H1 (cell line): ENCODE data around the gene OR11A1.

Experiments used
- CEBPB ChIP-seq: IDR thresholded peaks from 2 replicates; pipeline ENCODE4 v1.6.1; 2012; ENCODE audit warnings: low read depth, low read length
- CHD1 ChIP-seq: IDR thresholded peaks from 2 replicates; pipeline ENCODE4 v1.6.1; 2012; ENCODE audit warnings: low read depth, low read length, improper control_type of control experiment
- CREB1 ChIP-seq: IDR thresholded peaks from 2 replicates; pipeline ENCODE4 v1.6.1; 2012; ENCODE audit warnings: inconsistent platforms
- CTCF ChIP-seq, 3 experiments: IDR thresholded peaks; 1 replicate in 2 of 3; 2 replicates in 1 of 3; pipeline versions ENCODE4 v1.5.1 to v1.6.1; 2011; ENCODE audit warnings: low read length in 3 of 3, mild to moderate bottlenecking in 3 of 3, inconsistent platforms in 2 of 3, low read depth in 1 of 3, moderate library complexity in 1 of 3; ENCODE audit not compliant: insufficient read depth in 1 of 3; ENCODE audit errors: control extremely low read depth in 1 of 3
- EZH2 ChIP-seq: fragments of 200-600 bp; sonication (generic); IDR thresholded peaks from 2 replicates; pipeline ENCODE4 v1.7.1; 2012; ENCODE audit warnings: low read depth, mild to moderate bottlenecking, moderate library complexity, low read length, inconsistent platforms; ENCODE audit not compliant: severe bottlenecking
- POLR2AphosphoS5 ChIP-seq: IDR thresholded peaks from 2 replicates; pipeline ENCODE4 v1.6.1; 2011; ENCODE audit warnings: low read depth, low read length
- SIN3A ChIP-seq, 2 experiments: IDR thresholded peaks in 1 of 2; conservative IDR thresholded peaks in 1 of 2; 2 replicates each; pipeline ENCODE4 v1.6.1; 2011 to 2012; ENCODE audit warnings: low read length in 2 of 2, improper control_type of control experiment in 1 of 2, low read depth in 1 of 2, mild to moderate bottlenecking in 1 of 2
- SUZ12 ChIP-seq: fragments of 200-600 bp; sonication (generic); IDR thresholded peaks from 2 replicates; pipeline ENCODE4 v1.6.1; 2012; ENCODE audit warnings: mild to moderate bottlenecking, inconsistent platforms, low read length, moderate library complexity, mixed read lengths
- USF2 ChIP-seq: IDR thresholded peaks from 2 replicates; pipeline ENCODE4 v1.6.1; 2011; ENCODE audit warnings: low read length, improper control_type of control experiment
- YY1 ChIP-seq: IDR thresholded peaks from 2 replicates; pipeline ENCODE4 v1.6.1; 2011; ENCODE audit warnings: low read depth, mild to moderate bottlenecking, low read length

GRCh38 chr6:29488874-29489273 lies 32.0 kb upstream of the OR11A1 start:
- no peak for TF ChIP-seq EZH2
- TF ChIP-seq YY1: no peak
- TF ChIP-seq CHD1: no peak
- no peak for TF ChIP-seq SIN3A (conservative IDR thresholded peaks at IDR 0.05 in 1 of 2, IDR thresholded peaks at IDR 0.05 in 1 of 2; ENCODE audit: low read depth in 1 of 2, low read length in 2 of 2)
- TF ChIP-seq SUZ12: no peak
- no peak for TF ChIP-seq CREB1
- TF ChIP-seq CTCF (IDR thresholded peaks at IDR 0.05; ENCODE audit: control extremely low read depth in 1 of 3, insufficient read depth in 1 of 3, low read depth in 1 of 3, low read length in 3 of 3): no peak
- no peak for TF ChIP-seq USF2
- no peak for TF ChIP-seq POLR2AphosphoS5
- TF ChIP-seq CEBPB: no peak
